ENCODE measurements around the gene APOL5. TPM values are rescaled to one million over a fixed set of nuclear protein-coding genes. Genes with fewer than 3 reads are reported as not detected.

Gene APOL5
- total RNA-seq, 1 experiment from 2014 or later: not detected

GRCh38 chr22:35721960-35722359 is 4.3 kb downstream of the APOL5 start:
- no peaks in the 10 kb centered on the region for H3K36me3 ChIP-seq (ENCODE audit: low read depth)
- no peaks in the 10 kb centered on the region for H3K4me1 ChIP-seq (replicated peaks; ENCODE audit: insufficient read depth)
- no peaks in the 10 kb centered on the region for H3F3A ChIP-seq (ENCODE audit: insufficient read depth, low read depth)
- H2AFZ ChIP-seq: no peak overlapping the region
- H3K27ac ChIP-seq: no peak overlapping the region
- no peak overlapping the region for H3K4me2 ChIP-seq
- ChIA-PET CTCF (no interaction called here), POLR2A (ENCODE audit: unreplicated experiment) (no interaction called here)
- H3K9me2 ChIP-seq (ENCODE audit: insufficient read depth): no peaks in the 10 kb centered on the region
- no peak for DNase-seq
- no peaks in the 10 kb centered on the region for H3K9me3 ChIP-seq (ENCODE audit: insufficient read depth, low read depth)
- no peaks in the 10 kb centered on the region for H3K27me3 ChIP-seq (ENCODE audit: insufficient read depth, low read depth)
- H4K20me1 ChIP-seq (ENCODE audit: insufficient read depth): no peaks in the 10 kb centered on the region
- no peaks in the 10 kb centered on the region for H3K79me2 ChIP-seq (ENCODE audit: low read depth)
- no TSS peak for BruUV-seq (replicated peaks)
- intact Hi-C loops (cut with micrococcal nuclease; ENCODE audit: unreplicated experiment): no loop called here
- TF ChIP-seq CTCF (conservative IDR thresholded peaks at IDR 0.05): no peak
- no peak for TF ChIP-seq EZH2 (IDR thresholded peaks at IDR 0.05; ENCODE audit: low read depth)
- no peak overlapping the region for H3K4me3 ChIP-seq

GRCh38 chr22:35725521-35725920 is 7.8 kb downstream of the APOL5 start:
- H3K27me3 ChIP-seq (ENCODE audit: insufficient read depth, low read depth): no peaks in the 10 kb centered on the region
- POLR2A ChIA-PET (ENCODE audit: unreplicated experiment): no interaction called here
- no TSS peak for BruUV-seq (replicated peaks)

GRCh38 chr22:35726398-35726797 is 8.7 kb downstream of the APOL5 start:
- no peaks in the 10 kb centered on the region for H3K27me3 ChIP-seq (ENCODE audit: insufficient read depth, low read depth)
- H3K9me2 ChIP-seq (ENCODE audit: insufficient read depth): no peaks in the 10 kb centered on the region
- CTCF ChIA-PET: no interaction called here
- no peak overlapping the region for H3K4me3 ChIP-seq
- H3F3A ChIP-seq (ENCODE audit: insufficient read depth, low read depth): no peaks in the 10 kb centered on the region
- no peak for DNase-seq
- intact Hi-C loops (cut with micrococcal nuclease; ENCODE audit: unreplicated experiment): no loop called here
- H2AFZ ChIP-seq: no peak overlapping the region
- no peaks in the 10 kb centered on the region for H4K20me1 ChIP-seq (ENCODE audit: insufficient read depth)
- TF ChIP-seq EZH2 (IDR thresholded peaks at IDR 0.05; ENCODE audit: low read depth) (no peak), CTCF (conservative IDR thresholded peaks at IDR 0.05) (no peak)
- POLR2A ChIA-PET (ENCODE audit: unreplicated experiment): interaction anchor here (0.6 to 0.7 kb wide), 3 partner anchors 78 to 1025 kb away, joined by 3 to 9 read pairs (median 4); partner anchors contain the start of gene APOL6
- H3K9me3 ChIP-seq (ENCODE audit: insufficient read depth, low read depth): no peaks in the 10 kb centered on the region
- no peaks in the 10 kb centered on the region for H3K79me2 ChIP-seq (ENCODE audit: low read depth)
- no peak overlapping the region for H3K27ac ChIP-seq
- no peaks in the 10 kb centered on the region for H3K4me1 ChIP-seq (replicated peaks; ENCODE audit: insufficient read depth)
- H3K4me2 ChIP-seq: no peak overlapping the region
- no peaks in the 10 kb centered on the region for H3K36me3 ChIP-seq (ENCODE audit: low read depth)
- no TSS peak for BruUV-seq (replicated peaks)

More at GRCh38 chr22:35725521-35725920, 7.8 kb downstream of the APOL5 start:
- H3K9me3 ChIP-seq (ENCODE audit: insufficient read depth, low read depth): no peaks in the 10 kb centered on the region
- H3K27ac ChIP-seq: no peak overlapping the region
- no peak overlapping the region for H3K4me2 ChIP-seq
- no peaks in the 10 kb centered on the region for H3F3A ChIP-seq (ENCODE audit: insufficient read depth, low read depth)
- DNase-seq: no peak
- CTCF ChIA-PET: no interaction called here
- H3K9me2 ChIP-seq (ENCODE audit: insufficient read depth): no peaks in the 10 kb centered on the region
- no peaks in the 10 kb centered on the region for H4K20me1 ChIP-seq (ENCODE audit: insufficient read depth)
- no peak for TF ChIP-seq CTCF (conservative IDR thresholded peaks at IDR 0.05)
- no peak for TF ChIP-seq EZH2 (IDR thresholded peaks at IDR 0.05; ENCODE audit: low read depth)
- no peaks in the 10 kb centered on the region for H3K4me1 ChIP-seq (replicated peaks; ENCODE audit: insufficient read depth)
- intact Hi-C loops (cut with micrococcal nuclease; ENCODE audit: unreplicated experiment): no loop called here
- no peaks in the 10 kb centered on the region for H3K79me2 ChIP-seq (ENCODE audit: low read depth)
- no peaks in the 10 kb centered on the region for H3K36me3 ChIP-seq (ENCODE audit: low read depth)
- no peak overlapping the region for H2AFZ ChIP-seq
- no peak overlapping the region for H3K4me3 ChIP-seq
